HepG2 (cell line): ENCODE data around the gene PDLIM7. TPM values are rescaled to one million over a fixed set of nuclear protein-coding genes. Genes with fewer than 3 reads are reported as not detected.

Experiments
- HNRNPLL ChIP-seq: fragments of 200-400 bp; formaldehyde crosslinking; IDR thresholded peaks from 2 replicates; pipeline ENCODE4 v1.6.1; 2017; ENCODE audit warnings: mild to moderate bottlenecking, low read depth, low read length; ENCODE audit not compliant: poor library complexity, severe bottlenecking
- ZFYVE20 ChIP-seq: sonication (generic); formaldehyde crosslinking; IDR thresholded peaks from 2 replicates; pipeline ENCODE4 v1.8.0; 2023; ENCODE audit warnings: low read depth, mild to moderate bottlenecking, moderate library complexity, missing genetic modification reagents, borderline replicate concordance
- ZNF101 ChIP-seq: sonication (generic); formaldehyde crosslinking; IDR thresholded peaks from 2 replicates; pipeline ENCODE4 v1.4.0; 2020; ENCODE audit warnings: mild to moderate bottlenecking, low read depth, missing genetic modification reagents, borderline replicate concordance
- ZNF496 ChIP-seq: sonication (generic); formaldehyde crosslinking; IDR thresholded peaks from 2 replicates; pipeline ENCODE4 v1.8.1; 2023; ENCODE audit warnings: mild to moderate bottlenecking, moderate library complexity, missing genetic modification reagents; ENCODE audit not compliant: insufficient replicate concordance
- ZNF567 ChIP-seq: sonication (generic); formaldehyde crosslinking; IDR thresholded peaks from 2 replicates; pipeline ENCODE4 v1.8.1; 2023; ENCODE audit warnings: mild to moderate bottlenecking, missing genetic modification reagents, borderline replicate concordance
- ZNF776 ChIP-seq: sonication (generic); formaldehyde crosslinking; IDR thresholded peaks from 2 replicates; pipeline ENCODE4 v1.4.0; 2020; ENCODE audit warnings: mild to moderate bottlenecking, missing genetic modification reagents
- polyA plus RNA-seq, 8 experiments: library from polyadenylated mRNA; depleted of rRNA in 3 of 8; stranded (reverse) in 7 of 8; unstranded in 1 of 8; fragments of >200 nt; fragmentation: Illumina TruSeq in 4 of 8; extraction: Trizol in 4 of 8; gene quantifications; 2 replicates each; pipeline versions ENCODE4 v1.2.1 to v1.2.3, GENCODE V29; 2011 to 2016; ENCODE audit warnings: low read depth in 4 of 8, missing spikeins in 1 of 8, mixed read lengths in 1 of 8; ENCODE audit not compliant: insufficient read depth in 1 of 8
- total RNA-seq, 5 experiments: library from RNA; depleted of rRNA; stranded (reverse); fragments of >200 nt; fragmentation: Illumina TruSeq; extraction: Trizol; gene quantifications; 2 replicates each; pipeline ENCODE4 v1.2.3, GENCODE V29; 2016; ENCODE audit warnings: low read depth in 1 of 5
- TF ChIP-seq, protein P1 (sequence below), 2 experiments: sonication (generic) in 1 of 2; formaldehyde crosslinking in 1 of 2; IDR thresholded peaks; 2 replicates each; pipeline versions ENCODE4 v1.4.0 to v1.6.1; 2018 to 2020; ENCODE audit warnings: missing genetic modification reagents in 2 of 2, borderline replicate concordance in 1 of 2, low read depth in 1 of 2, mild to moderate bottlenecking in 1 of 2, missing biosample characterization in 1 of 2
- TF ChIP-seq, protein P2 (sequence below): sonication (generic); formaldehyde crosslinking; IDR thresholded peaks from 2 replicates; pipeline ENCODE4 v1.5.1; 2020; ENCODE audit warnings: missing genetic modification reagents, mild to moderate bottlenecking, borderline replicate concordance
- TF ChIP-seq, protein P3 (sequence below): sonication (generic); formaldehyde crosslinking; conservative IDR thresholded peaks from 2 replicates; pipeline ENCODE4 v1.4.0; 2020; ENCODE audit warnings: missing genetic modification reagents
- TF ChIP-seq, protein P4 (sequence below): sonication (generic); formaldehyde crosslinking; IDR thresholded peaks from 2 replicates; pipeline ENCODE4 v1.5.0; 2020; ENCODE audit warnings: mild to moderate bottlenecking, missing genetic modification reagents, borderline replicate concordance
- TF ChIP-seq, protein P5 (sequence below): sonication (generic); formaldehyde crosslinking; IDR thresholded peaks from 2 replicates; pipeline ENCODE4 v1.8.0; 2022; ENCODE audit warnings: missing genetic modification reagents, low read depth, mild to moderate bottlenecking, borderline replicate concordance
- TF ChIP-seq, protein P6 (sequence below): sonication (generic); formaldehyde crosslinking; IDR thresholded peaks from 2 replicates; pipeline ENCODE4 v1.5.0; 2020; ENCODE audit warnings: missing genetic modification reagents

The PDLIM7 gene
- total and polyA plus RNA-seq, 2 of the 13 experiments (the other 11 are each of a cell fraction or from before 2014, with no cell fraction given): 21.1 to 31.3 TPM

DNA sequence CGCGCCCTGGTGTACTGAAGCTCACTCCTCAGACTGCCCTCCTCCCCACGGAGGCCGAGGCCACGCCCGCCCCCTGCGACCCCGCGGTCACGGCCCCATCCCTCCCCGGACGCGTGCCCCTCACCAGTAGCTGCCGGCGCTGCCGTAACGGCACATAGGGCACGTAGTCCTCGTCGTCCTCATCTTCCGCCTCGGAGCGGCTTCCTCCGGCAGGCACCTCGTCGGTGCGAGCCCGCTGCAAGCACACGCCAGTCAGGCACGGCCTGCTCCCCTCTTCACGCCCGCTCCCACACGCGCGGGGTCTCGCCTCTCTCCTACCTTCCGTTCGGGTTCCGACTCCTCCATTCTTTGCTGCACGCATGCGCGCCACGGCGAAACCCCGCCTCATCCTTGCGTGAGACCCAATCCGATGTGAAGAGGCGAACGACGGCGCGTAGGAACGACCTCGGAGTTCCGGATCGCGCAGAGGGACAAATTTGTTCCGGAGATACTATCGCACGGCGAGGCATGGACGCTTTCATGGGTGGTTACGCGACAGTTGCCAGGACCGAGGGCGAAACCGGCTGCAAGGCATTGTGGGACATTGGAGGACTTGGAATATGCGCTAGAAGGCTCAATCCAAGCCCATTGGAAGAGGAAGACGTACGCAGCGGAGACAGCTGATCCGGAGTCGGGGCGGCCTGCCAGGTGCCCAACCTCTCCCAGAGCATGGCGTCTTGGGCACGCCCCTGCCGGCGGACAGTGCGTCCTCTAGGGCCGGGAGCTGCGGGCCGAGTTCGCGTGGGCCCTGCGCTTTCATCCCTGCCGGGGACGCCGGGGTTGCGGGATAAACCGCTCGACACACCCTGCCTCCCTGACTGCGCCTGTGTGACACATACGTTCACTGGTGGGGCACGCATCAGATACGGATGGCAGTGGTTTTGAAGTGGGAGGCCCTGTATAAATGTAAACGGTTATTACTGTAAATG, 19.5 kb upstream of the PDLIM7 start, which contains the start of gene DDX41 (continued):
- TF ChIP-seq, protein P1, sequence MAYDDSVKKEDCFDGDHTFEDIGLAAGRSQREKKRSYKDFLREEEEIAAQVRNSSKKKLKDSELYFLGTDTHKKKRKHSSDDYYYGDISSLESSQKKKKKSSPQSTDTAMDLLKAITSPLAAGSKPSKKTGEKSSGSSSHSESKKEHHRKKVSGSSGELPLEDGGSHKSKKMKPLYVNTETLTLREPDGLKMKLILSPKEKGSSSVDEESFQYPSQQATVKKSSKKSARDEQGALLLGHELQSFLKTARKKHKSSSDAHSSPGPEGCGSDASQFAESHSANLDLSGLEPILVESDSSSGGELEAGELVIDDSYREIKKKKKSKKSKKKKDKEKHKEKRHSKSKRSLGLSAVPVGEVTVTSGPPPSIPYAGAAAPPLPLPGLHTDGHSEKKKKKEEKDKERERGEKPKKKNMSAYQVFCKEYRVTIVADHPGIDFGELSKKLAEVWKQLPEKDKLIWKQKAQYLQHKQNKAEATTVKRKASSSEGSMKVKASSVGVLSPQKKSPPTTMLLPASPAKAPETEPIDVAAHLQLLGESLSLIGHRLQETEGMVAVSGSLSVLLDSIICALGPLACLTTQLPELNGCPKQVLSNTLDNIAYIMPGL (CRISPR knock-in tag; IDR thresholded peaks at IDR 0.05; ENCODE audit: borderline replicate concordance in 1 of 2, low read depth in 1 of 2): peak; percentile 92 to 95
- TF ChIP-seq, protein P2, sequence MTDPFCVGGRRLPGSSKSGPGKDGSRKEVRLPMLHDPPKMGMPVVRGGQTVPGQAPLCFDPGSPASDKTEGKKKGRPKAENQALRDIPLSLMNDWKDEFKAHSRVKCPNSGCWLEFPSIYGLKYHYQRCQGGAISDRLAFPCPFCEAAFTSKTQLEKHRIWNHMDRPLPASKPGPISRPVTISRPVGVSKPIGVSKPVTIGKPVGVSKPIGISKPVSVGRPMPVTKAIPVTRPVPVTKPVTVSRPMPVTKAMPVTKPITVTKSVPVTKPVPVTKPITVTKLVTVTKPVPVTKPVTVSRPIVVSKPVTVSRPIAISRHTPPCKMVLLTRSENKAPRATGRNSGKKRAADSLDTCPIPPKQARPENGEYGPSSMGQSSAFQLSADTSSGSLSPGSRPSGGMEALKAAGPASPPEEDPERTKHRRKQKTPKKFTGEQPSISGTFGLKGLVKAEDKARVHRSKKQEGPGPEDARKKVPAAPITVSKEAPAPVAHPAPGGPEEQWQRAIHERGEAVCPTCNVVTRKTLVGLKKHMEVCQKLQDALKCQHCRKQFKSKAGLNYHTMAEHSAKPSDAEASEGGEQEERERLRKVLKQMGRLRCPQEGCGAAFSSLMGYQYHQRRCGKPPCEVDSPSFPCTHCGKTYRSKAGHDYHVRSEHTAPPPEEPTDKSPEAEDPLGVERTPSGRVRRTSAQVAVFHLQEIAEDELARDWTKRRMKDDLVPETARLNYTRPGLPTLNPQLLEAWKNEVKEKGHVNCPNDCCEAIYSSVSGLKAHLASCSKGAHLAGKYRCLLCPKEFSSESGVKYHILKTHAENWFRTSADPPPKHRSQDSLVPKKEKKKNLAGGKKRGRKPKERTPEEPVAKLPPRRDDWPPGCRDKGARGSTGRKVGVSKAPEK (CRISPR knock-in tag): peak; percentile 63; the same call in 1 of the 2 replicates
- peak; percentile 89 for TF ChIP-seq HNRNPLL
- TF ChIP-seq, protein P3, sequence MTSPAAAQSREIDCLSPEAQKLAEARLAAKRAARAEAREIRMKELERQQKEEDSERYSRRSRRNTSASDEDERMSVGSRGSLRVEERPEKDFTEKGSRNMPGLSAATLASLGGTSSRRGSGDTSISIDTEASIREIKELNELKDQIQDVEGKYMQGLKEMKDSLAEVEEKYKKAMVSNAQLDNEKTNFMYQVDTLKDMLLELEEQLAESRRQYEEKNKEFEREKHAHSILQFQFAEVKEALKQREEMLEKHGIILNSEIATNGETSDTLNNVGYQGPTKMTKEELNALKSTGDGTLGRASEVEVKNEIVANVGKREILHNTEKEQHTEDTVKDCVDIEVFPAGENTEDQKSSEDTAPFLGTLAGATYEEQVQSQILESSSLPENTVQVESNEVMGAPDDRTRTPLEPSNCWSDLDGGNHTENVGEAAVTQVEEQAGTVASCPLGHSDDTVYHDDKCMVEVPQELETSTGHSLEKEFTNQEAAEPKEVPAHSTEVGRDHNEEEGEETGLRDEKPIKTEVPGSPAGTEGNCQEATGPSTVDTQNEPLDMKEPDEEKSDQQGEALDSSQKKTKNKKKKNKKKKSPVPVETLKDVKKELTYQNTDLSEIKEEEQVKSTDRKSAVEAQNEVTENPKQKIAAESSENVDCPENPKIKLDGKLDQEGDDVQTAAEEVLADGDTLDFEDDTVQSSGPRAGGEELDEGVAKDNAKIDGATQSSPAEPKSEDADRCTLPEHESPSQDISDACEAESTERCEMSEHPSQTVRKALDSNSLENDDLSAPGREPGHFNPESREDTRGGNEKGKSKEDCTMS (CRISPR knock-in tag): no peak
- TF ChIP-seq ZNF496: no peak
- peak; percentile 91; the same call in 1 of the 2 replicates for TF ChIP-seq ZNF567 (CRISPR knock-in tag)
- TF ChIP-seq, protein P4, sequence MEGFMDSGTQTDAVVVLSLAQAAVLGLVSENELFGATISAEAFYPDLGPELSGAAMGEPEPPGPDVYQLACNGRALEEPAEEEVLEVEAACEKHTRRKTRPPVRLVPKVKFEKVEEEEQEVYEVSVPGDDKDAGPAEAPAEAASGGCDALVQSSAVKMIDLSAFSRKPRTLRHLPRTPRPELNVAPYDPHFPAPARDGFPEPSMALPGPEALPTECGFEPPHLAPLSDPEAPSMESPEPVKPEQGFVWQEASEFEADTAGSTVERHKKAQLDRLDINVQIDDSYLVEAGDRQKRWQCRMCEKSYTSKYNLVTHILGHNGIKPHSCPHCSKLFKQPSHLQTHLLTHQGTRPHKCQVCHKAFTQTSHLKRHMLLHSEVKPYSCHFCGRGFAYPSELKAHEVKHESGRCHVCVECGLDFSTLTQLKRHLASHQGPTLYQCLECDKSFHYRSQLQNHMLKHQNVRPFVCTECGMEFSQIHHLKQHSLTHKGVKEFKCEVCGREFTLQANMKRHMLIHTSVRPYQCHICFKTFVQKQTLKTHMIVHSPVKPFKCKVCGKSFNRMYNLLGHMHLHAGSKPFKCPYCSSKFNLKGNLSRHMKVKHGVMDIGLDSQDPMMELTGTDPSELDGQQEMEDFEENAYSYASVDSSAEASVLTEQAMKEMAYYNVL (CRISPR knock-in tag): peak; percentile 81; the same call in 1 of the 2 replicates
- no peak for TF ChIP-seq ZFYVE20 (CRISPR knock-in tag)
- TF ChIP-seq, protein P5, sequence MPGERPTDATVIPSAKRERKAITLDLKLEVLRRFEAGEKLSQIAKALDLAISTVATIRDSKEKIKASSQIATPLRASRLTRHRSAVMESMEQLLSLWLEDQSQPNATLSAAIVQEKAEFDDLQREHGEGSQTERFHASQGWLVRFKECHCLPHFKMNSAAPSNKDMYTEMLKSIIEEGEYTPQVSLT (CRISPR knock-in tag): no peak; the same call in 1 of the 2 replicates
- 0 out of 2 replicates have a peak, but pooled peaks have one; percentile 22 for TF ChIP-seq ZNF101 (CRISPR knock-in tag)
- peak; percentile 94 for TF ChIP-seq ZNF776 (CRISPR knock-in tag)
- TF ChIP-seq, protein P6, sequence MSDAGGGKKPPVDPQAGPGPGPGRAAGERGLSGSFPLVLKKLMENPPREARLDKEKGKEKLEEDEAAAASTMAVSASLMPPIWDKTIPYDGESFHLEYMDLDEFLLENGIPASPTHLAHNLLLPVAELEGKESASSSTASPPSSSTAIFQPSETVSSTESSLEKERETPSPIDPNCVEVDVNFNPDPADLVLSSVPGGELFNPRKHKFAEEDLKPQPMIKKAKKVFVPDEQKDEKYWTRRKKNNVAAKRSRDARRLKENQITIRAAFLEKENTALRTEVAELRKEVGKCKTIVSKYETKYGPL (CRISPR knock-in tag): no peak
